ENCODE measurements around the gene QSOX1.

DNA sequence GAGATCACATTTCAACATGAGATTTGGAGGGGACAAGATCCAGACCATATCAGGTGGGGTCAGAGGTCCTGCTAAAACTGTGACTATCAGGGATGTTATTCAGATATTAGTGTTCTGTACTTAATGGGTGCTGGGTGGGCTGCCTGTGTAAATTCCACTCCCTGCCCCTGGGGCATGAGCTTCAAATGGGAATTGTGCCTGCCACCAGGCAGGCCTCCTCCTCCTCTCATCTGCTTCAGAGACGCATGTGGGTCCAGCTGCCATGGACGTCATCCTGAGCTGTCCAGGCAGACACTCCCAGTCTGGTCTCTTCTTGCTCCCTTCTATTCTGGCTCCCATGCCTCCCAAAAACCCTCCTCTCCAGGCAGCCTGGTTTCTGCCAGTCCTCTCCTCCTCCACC is 10.4 kb downstream of the QSOX1 start:
- TF ChIP-seq POLR2A (IDR thresholded peaks at IDR 0.05) (no peak), EP300 (IDR thresholded peaks at IDR 0.05; ENCODE audit: low read depth) (no peak), POLR2AphosphoS5 (IDR thresholded peaks at IDR 0.05) (no peak)
- TF ChIP-seq, protein P1, sequence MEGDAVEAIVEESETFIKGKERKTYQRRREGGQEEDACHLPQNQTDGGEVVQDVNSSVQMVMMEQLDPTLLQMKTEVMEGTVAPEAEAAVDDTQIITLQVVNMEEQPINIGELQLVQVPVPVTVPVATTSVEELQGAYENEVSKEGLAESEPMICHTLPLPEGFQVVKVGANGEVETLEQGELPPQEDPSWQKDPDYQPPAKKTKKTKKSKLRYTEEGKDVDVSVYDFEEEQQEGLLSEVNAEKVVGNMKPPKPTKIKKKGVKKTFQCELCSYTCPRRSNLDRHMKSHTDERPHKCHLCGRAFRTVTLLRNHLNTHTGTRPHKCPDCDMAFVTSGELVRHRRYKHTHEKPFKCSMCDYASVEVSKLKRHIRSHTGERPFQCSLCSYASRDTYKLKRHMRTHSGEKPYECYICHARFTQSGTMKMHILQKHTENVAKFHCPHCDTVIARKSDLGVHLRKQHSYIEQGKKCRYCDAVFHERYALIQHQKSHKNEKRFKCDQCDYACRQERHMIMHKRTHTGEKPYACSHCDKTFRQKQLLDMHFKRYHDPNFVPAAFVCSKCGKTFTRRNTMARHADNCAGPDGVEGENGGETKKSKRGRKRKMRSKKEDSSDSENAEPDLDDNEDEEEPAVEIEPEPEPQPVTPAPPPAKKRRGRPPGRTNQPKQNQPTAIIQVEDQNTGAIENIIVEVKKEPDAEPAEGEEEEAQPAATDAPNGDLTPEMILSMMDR (IDR thresholded peaks at IDR 0.05) = no peak

All from transverse colon (tissue), 4 donors.